ENCODE data around the gene UGGT2.

DNA sequence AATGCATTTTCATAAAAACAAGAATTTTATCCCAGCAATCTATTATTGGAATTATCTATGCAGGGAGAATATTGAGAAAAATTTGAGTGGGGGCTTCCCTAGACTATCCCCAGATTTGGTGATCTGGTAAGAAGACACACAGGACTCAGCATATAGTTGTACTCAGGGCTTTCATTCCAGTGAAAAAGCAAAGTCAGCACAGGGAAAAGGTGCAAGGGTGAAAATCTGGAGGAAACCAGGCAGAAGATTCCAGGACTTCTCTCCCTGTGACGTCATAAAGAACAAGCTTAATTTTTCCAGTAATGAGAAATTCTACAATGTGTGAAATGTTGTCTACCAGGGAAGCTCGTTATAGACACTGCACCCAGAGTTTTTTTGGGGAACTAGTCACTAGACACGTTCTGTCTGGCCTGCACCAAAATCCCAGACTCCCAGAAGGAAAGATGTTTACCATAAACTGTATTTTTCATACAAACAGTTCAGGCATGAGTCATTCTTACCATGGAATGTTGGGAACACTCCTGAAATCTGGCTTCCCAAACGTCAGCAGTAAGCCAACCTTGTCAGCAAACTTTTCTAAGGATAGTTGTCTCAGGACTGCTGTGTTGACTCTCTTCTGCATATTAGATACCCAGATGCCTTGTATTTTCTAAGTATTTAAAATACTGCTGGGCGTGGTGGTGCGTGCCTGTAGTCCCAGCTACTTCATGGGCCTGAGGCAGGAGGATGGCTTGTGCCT is 268.9 kb downstream of the UGGT2 start:
- TF ChIP-seq, protein P1, sequence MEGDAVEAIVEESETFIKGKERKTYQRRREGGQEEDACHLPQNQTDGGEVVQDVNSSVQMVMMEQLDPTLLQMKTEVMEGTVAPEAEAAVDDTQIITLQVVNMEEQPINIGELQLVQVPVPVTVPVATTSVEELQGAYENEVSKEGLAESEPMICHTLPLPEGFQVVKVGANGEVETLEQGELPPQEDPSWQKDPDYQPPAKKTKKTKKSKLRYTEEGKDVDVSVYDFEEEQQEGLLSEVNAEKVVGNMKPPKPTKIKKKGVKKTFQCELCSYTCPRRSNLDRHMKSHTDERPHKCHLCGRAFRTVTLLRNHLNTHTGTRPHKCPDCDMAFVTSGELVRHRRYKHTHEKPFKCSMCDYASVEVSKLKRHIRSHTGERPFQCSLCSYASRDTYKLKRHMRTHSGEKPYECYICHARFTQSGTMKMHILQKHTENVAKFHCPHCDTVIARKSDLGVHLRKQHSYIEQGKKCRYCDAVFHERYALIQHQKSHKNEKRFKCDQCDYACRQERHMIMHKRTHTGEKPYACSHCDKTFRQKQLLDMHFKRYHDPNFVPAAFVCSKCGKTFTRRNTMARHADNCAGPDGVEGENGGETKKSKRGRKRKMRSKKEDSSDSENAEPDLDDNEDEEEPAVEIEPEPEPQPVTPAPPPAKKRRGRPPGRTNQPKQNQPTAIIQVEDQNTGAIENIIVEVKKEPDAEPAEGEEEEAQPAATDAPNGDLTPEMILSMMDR (IDR thresholded peaks at IDR 0.05): no peak
- no peak for TF ChIP-seq POLR2AphosphoS5 (IDR thresholded peaks at IDR 0.05)
- no peak for TF ChIP-seq POLR2A (IDR thresholded peaks at IDR 0.05)

Data from breast epithelium (tissue), 3 donors.